HG02571 (cell line): ENCODE results near the gene PGS1.
"Not testable (repeated sequence)": the region's sequence is repeated elsewhere in the genome, so short reads cannot be mapped to it uniquely, and the experiment has no call there.

Experiments
- ATAC-seq: cut with Tn5 transposase; IDR thresholded peaks from one replicate; pipeline ENCODE4 v1.9.1; 2021; ENCODE audit warnings: mild to moderate bottlenecking, moderate library complexity; ENCODE audit not compliant: unreplicated experiment

Gene PGS1

DNA sequence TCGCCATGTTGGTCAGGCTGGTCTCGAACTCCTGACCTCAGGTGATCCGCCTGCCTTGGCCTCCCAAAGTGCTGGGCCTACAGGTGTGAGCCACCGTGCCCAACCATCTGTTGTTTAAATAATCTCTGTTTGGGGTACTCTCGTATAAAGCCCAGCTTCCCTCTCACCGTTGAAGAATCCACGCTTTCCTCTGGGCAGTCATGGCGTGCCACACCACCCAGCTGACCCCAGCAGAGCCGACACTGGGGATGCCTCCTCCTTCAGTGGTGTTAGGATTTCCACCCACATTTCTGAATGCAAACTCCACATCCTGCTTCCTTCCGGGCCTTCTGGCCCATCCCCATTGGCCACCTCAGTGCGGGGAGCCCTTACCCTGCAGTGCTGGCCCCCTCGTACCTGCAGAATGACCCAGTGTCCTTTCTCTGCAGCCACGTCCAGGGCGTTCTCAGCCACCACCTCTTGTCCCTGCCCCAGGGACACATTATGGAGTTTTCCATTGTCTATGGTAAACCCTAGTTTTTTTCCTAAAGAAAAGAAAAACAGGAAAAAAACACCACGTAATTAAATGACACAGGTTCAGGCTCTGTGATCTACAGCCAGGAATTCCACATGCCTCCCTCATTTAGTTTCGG, 60.4 kb downstream of the PGS1 start:
- ATAC-seq = no peak

DNA sequence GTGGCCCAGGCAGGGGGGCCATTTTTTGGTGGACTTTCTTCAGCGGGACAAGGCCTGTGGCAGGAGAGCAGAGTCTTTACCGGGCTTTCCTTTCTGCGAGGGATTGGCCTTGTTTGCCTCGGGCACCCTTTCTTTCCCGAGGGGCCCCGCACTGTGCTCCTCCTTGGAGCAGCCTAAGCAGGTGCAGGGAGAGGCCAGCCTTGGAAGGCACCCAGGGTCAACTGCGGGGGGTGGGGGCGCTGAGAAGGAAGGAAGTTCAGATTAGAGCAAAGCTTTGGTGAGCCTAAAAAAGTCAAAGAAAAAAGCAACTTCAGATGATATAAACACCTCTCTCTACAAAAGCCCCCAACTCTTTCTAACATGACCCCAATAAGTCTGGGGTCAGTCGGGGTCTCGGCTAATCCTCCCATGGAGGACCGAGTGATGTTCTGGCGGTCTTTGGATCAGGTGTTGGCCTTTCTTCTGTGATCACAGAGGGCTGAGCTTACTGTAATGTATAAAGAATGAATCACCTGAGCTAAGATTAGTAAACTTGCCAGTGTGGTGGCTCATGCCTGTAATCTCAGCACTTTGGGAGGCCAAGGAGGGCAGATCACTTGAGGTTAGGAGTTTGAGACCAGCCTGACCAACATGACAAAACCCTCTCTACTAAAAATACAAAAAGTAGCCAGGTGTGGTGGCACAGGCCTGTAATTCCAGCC, 63.0 kb downstream of the PGS1 start:
- ATAC-seq = no peak

DNA sequence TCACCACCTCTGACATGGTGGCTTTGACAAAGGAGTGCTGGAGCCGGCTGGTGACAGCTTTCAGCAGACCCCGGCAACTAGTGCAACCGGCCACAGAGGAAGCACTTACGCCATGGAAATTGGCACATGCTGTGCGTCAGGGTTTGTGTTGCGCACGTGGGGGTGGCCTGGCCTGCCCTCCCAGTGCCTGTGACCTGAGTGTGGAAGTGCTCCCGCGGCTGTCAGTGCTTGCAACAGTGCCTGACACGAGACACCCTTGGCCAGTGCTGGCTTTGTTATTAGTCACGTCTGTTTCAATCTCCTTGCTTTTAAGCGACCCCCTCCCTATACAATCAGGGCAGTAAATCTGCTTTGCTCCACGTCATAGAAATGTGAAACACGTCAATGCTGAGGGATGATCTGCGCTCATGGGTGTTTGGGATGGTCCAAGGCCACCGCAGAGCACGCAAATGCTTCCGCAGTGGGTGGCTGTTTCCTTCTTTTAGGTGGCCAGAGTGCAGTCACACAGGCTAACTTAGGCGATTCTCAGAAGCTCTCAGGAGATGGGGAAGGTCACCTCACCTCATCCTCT, 64.3 kb downstream of the PGS1 start:
- ATAC-seq = no peak

DNA sequence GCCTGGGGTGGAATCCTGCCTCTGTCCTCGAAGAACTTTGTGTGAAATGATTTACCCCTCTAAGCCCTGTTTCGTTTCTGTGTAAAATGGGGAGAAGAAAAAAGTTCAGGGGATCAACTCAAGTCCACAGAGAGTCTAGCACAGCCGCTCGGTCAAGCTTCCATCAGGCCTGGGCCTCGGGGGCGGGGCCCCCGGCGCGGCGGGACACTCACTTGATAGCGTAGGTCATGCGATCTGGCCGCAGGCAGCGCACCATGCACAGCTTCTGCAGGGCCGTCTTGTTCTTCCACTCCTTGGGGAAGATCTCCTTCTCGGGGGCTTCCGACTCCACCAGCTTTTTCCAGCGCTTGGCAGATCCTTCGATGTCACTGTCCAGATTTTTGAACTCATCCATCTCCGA, 65.9 kb downstream of the PGS1 start:
- ATAC-seq = no peak

DNA sequence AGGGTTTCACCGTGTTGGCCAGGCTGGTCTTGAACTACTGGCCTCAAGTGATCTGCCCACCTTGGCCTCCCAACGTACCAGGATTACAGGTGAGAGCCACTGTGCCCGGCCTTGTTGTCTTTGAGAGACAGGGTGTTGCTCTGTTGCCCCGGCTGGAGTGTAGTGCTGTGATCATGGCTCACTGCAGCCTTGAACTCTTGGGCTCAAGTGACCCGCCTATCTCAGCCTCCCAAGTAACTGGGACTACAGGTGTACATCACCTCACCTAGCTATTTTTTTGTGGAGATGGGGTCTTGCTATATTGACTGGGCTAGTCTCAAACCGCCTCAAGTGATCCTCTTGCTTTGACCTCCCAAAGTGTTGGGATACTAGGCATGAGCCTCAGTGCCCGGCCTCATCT, 68.4 kb downstream of the PGS1 start:
- ATAC-seq = no peak

DNA sequence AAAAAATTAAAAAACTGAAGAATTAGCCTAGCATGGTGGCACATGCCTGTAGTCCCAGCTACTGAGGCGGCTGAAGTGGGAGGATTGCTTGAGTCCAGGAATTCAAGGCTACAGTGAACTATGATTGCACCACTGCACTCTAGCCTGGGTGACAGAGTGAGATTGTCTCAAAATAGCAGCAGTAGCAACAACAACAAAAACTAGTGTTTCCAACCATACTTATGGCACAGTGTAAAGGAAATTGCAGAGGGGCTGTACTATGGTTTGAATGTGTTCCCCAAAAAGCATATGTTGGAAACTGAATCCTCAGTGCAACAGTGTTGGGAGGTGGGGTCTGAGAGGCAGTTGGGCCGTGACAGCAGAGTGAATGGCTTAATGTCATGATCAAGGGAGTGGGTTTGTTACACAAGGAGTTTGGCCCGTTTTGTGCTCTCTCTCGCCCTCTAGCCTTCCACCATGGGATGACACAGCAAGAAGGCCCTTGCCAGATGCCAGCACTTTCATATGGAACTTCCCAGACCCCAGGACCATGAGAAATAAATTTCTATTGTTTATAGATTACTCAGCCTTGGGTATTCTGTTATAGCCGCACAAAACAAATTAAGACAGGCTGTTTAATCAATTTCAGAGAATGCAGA, 70.0 kb downstream of the PGS1 start:
- no peak for ATAC-seq

DNA sequence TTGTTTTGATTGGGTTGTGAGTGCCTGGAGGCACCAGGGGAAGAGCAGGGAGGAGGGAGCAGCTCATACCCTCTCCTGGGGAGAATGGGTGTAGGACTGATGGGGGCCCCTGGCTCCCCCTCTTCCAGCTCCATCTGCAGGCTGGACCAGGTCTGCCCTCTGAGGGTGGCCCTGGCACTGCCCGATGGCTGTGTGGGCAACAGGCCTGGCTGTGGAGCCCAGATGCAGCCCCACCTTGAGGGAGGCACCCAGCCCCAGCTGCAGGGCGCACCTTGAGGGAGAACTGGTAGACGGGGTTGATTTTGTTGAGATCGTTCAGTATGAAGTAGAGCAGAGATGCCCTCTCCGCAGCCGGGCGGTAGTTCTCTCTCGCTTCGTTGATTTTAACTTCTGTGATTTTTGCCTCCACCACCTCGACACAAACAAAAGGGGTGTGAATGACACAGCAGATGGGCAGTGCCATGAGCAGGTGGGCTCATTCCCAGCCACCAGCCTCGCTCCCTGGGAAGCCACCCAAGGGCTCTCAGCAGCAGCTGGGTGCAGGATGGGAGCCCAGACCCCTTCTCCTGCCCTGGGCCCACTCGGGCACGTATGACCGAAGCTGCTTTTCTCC, 71.6 kb downstream of the PGS1 start:
- no peak for ATAC-seq

DNA sequence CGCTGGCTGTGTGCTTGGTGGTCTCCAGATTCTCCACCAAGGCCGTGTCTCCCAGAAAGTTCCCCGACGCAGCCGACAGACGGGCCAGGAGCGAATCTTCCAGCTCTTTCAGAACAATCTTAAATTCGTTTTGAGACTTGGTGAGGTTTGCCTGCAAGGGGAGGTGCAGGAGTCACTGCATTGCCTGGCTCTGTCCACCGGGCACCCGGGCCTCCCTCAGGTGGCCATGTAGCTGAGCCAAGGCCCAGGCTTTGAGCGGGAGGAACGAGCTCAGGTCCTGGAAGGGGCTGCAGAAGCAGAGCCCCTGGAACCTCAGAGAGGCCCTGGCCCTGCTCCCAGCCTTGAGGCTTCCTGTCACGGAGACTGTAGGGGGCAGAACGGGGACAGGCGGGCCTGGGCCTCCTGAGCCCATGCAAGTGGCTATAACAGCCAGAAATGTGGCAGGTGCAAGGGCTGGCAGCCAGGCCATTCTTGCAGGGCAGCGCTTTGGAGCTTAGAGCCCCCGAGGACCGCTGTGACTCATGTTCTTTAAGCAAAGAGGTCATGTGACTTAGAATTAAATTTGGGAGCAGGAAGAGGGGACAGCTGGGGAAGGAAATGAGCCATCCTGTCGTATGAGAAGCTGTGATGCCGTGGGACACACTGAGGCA, 72.4 kb downstream of the PGS1 start:
- ATAC-seq = no peak

DNA sequence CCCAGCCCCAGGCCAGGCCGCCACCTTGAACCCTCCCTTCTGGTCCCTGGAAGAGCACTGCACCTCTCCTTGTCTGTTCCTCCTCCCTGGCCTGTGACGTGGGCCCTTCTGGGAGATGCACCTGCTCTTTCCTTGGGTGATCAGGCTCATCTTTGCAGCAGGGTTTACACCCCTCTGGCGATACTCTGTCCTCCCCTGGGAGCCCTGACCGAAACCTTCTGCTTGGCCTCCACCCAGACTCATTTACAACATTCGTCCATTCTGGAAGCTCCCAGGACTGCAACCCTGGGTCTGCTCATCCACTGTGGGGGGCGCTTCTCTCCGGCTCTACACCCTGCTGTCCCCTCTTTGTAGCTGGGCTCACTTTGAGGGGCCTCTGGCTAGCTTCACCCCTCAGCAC, 73.3 kb downstream of the PGS1 start:
- ATAC-seq = no peak

DNA sequence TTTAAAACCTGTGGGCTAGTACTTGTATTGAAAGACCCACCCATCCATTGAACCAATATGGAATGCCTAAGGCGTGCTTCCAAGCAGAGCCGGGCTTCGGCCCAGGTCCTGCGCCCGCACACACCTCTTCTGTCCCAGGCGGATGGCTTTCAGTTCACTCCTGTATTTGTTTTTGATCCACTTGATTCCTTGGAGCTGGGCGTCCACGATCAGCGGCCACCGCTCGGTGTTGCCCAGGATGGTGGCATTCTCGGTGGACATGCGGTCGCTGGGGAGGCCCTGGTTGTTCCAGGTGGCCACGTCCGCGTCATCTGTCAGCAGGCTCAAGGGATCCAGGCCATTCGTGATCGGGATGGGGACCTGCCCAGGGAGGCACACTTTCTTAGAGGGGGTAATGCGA, 75.9 kb downstream of the PGS1 start:
- ATAC-seq = no peak

DNA sequence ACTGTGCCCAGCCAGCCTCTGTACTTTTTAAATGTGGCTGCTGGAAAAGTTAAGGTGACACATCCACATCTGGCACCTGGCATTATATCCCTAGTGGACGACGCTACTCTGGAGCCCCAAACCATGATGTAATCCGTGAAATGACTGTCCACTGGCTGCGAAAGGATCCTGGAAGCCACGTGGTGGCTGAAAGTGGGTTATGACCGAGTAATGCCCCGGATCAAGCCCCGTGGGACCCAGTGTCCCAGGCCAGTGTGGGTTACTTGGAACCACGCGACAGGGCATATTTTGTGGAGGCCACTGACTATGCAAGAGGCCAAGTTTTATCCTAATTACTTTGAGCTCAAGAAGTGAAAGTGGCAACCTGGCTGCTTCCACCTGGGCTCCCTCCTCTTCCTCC, 79.6 kb downstream of the PGS1 start:
- no peak for ATAC-seq

DNA sequence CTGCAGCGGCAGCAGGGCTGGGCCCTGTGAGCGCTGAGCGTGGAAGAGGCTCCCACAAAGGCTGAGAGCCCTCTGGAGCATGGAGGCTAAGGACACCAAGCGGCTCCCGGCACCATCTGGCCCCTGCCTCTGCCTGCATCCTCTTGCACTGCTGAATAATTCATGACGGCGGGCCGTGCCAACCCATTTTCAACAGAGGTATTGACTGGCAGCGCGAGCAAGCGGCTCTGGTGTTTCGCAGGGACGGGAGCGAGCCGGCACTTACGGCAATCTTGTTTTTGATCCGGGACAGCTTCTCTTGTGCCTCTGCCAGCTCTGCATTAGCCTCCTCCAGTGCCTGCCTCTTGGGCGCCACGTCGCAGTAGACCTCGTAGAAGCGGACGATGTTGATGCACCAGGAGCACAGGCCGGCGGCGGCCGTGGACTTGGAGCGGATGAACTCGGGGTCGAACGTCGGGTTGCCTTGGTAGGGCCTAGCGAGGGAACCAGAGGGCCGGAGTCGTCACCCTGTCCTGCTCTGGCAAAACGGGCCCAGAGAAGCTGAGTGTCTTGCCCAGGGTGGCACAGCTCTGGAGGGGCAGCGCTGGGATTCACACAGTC, 80.4 kb downstream of the PGS1 start:
- ATAC-seq = no peak

DNA sequence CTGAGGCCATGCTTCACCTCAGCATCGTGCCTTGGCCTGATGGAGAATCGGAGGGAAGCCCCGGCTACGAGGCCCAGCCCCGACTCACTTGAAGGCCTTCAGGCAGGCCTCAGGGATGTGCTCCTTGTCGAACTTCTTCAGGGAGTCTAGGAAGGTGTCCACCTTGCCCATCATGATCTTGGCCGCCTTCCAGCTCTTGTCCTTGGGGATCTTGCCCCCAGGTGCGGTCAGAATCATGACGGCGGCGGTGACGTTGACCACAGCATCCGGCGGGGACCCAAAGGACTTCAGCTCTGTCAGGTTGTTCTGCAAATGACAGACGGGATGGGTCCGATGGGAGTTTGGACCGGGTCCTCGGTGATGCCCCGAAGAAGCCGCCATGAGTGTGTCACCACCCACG, 81.2 kb downstream of the PGS1 start:
- ATAC-seq = no peak

DNA sequence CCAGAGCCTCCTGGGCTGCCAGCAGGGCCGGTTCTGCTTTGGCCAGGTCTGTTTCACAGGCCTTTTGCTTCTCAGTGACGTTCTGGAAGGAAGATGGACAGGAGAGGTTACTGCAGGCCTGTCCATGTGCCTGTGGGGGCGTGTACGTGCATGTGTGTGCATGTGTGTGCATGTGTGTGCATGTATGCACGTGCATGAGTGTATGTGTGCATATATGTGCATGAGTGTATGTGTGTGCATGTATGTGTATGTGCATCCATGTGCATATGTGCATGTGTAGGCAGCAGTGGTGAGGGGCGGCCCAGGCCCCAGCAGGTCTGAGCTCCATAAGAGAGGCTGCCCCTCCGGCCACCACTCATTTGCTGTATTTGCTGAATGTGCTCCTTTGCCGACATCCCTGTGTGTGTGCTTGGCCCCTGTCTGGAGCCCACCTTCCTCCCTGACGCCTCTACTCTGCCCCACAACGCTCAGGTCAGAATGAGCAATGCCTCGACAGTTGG, 81.8 kb downstream of the PGS1 start:
- no peak for ATAC-seq

DNA sequence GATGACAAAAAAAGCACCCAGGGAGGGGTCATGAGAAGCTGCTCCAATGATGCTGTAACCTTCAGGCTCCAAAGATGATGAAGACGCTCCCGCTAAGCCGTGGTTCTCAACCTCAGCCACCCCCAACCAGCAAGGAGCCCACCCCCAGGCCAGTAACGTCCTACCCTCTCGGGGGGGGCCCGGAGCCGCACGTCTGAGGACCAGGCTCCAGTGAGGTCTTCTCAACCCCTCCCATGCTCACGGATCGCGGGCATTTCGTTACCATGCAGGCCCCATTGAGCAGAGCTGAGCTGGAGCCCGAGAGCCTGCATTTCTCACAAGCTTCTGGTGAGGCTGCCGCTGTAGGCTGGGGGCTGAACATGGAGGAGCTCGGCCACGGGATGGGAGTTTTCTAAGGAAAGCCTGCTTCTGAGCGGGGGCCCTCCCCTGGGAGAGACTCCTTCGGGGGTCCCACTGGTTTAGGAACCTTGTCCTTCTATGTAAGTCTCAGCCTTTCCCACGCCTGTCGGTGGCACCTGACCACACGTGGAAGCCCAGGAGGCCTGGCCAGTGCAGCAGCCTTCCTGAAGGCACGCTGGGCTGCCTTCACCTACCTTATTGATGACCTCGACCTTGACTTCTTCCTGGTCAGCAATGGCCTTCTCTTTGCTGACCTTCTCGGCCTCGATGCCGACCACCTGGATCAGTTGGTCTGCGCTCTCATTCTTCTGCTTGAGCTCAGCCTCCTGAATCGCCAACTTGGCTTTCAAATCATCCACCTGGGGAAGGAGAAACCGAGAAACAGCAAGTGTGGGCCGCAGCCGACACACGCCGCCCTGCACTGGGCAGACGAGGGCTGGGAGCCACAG, 82.7 kb downstream of the PGS1 start:
- ATAC-seq = no peak

DNA sequence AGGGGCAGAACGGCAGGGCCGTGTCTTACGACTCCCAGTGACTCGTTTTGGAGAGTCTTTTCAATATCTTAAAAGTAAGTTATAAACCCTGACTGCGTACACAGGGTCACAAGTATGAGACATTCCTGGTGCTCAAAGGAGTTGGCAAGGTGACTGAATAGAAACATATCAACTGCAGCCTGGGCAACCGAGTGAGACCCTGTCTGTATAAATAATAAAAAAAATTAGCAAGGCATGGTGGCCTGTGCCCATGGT, 83.3 kb downstream of the PGS1 start:
- ATAC-seq = no peak

DNA sequence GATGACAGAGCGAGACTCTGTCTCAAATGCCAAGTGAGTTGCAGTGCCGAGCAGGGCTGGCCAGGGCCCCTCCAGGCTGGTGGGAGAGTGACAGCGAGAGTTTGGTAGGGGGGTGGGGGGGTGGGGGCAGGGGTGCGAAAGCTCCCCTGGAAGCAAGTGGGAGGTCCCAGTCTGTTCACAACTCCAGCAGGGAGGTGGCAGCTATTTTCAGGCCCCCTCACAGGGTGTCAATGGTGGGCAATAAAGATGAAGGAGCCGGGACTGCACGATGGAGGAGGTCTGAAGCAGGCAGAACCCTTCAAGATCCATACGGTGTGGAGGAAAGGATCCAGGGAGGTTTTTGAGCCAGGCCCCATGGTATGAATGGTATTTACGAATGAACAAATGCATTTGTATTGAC, 83.7 kb downstream of the PGS1 start:
- no peak for ATAC-seq

DNA sequence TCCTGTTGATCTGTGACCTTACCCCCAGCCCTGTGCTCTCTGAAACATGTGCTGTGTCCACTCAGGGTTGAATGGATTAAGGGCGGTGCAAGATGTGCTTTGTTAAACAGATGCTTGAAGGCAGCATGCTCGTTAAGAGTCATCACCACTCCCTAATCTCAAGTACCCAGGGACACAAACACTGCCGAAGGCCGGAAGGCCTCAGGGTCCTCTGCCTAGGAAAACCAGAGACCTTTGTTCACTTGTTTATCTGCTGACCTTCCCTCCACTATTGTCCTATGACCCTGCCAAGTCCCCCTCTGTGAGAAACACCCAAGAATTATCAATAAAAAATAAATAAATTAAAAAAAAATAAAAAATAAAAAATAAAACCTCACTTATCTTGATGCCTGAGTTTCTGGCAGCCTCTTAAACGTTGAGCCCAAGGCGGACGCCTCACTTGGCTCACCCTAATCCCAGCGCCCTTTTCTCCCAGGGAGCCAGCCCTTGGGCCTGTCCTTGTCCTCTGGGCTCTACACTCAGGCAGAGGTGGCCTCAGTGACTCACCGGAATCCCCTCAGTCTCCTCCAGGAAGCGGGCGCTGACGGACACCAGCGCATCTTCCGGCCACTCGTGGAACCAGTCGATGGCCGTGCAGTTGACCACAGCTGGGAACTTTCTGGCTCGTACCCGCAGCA, 87.8 kb downstream of the PGS1 start:
- ATAC-seq = not testable (repeated sequence)
